Transverse colon (tissue), 4 donors: ENCODE results near the gene TRIM8. TPM values are rescaled to one million over a fixed set of nuclear protein-coding genes. Genes with fewer than 3 reads are reported as not detected.
A peak's percentile ranks its signal among the peaks of the same experiment; 100 is the strongest.

ENCODE experiments used
- DNase-seq: peaks from one replicate; pipeline ENCODE4 v3.0.0-alpha.2; 2019
- H3K27ac ChIP-seq, 4 donors: fragments of 200-600 bp; sonication (generic); 2 replicates each; pipeline ENCODE4 v1.5.1; 2016 to 2018; ENCODE audit warnings: inconsistent platforms in 4 of 4
- H3K27me3 ChIP-seq: fragments of 200-600 bp; sonication (generic); 2 replicates; pipeline ENCODE4 v1.5.1; 2017; ENCODE audit warnings: inconsistent platforms
- H3K36me3 ChIP-seq, 4 donors: fragments of 200-600 bp; sonication (generic); 2 replicates each; pipeline ENCODE4 v1.5.1; 2017 to 2019; ENCODE audit warnings: inconsistent platforms in 4 of 4
- H3K4me1 ChIP-seq, 4 donors: fragments of 200-600 bp; sonication (generic); 2 replicates each; pipeline ENCODE4 v1.5.1; 2017 to 2020; ENCODE audit warnings: inconsistent platforms in 4 of 4
- H3K4me3 ChIP-seq, 4 donors: fragments of 200-600 bp; sonication (generic); 1 replicate in 1 of 4; 2 replicates in 3 of 4; pipeline versions ENCODE4 v1.5.1 to v1.6.1; 2017 to 2019; ENCODE audit warnings: inconsistent platforms in 4 of 4
- H3K9me3 ChIP-seq, 2 donors: fragments of 200-600 bp; sonication (generic); 2 replicates each; pipeline ENCODE4 v1.5.1; 2017 to 2019; ENCODE audit warnings: inconsistent platforms in 2 of 2
- CTCF ChIP-seq, 5 experiments: fragments of 200-600 bp in 3 of 5; fragments of 450-650 bp in 2 of 5; sonication (generic) in 3 of 5; IDR thresholded peaks; 1 replicate in 2 of 5; 2 replicates in 3 of 5; pipeline ENCODE4 v1.5.1; 2016 to 2017; ENCODE audit warnings: antibody characterized with exemption in 5 of 5, inconsistent platforms in 3 of 5, mild to moderate bottlenecking in 2 of 5, moderate library complexity in 1 of 5
- EP300 ChIP-seq: sonication (generic); formaldehyde crosslinking; IDR thresholded peaks from one replicate; pipeline ENCODE4 v1.6.1; 2017; ENCODE audit warnings: antibody characterized with exemption, low read depth
- POLR2A ChIP-seq: fragments of 450-650 bp; IDR thresholded peaks from one replicate; pipeline ENCODE4 v1.6.1; 2016; ENCODE audit warnings: antibody characterized with exemption, mild to moderate bottlenecking, moderate library complexity
- POLR2AphosphoS5 ChIP-seq, 3 donors: sonication (generic); formaldehyde crosslinking; IDR thresholded peaks; one replicate each; pipeline ENCODE4 v1.6.1; 2016; ENCODE audit warnings: antibody characterized with exemption in 3 of 3
- WGBS, 2 donors: methylation state at CpG; one replicate each; pipeline ENCODE4 v1.1.5; 2018; ENCODE audit warnings: low coverage in 1 of 2; 5-methylcytosine and 5-hydroxymethylcytosine counted together
- in situ Hi-C, 4 donors: fragments of 200-750 bp; cut with MboI; loops; one replicate each; pipeline versions ENCODE4 v1.15.0 to v1.15.1; 2017; ENCODE audit warnings: low sequenced_read_pairs in 3 of 4, low pct_ligation_motif_present in 1 of 4, low pct_unique_long_range_greater_than_20kb in 1 of 4
- intact Hi-C: fragments of 100-400 bp; cut with DNase I; formaldehyde crosslinking; loops from one replicate; pipeline ENCODE4 v1.15.1; 2023; ENCODE audit warnings: low total_unique reads
- total RNA-seq, 4 donors: library from RNA; depleted of rRNA; stranded (reverse); fragments of >200 nt; gene quantifications; one replicate each; pipeline ENCODE4 v1.1.0, GENCODE V29; 2016

The TRIM8 gene
- total RNA-seq, result 100 to 1,000 TPM in 1 of 4 donors, 10 to 100 TPM in 3; 59.1 to 108 (median 66.8) TPM

- Histone ChIP-seq H3K27me3 (no peaks in the 10 kb centered on the region), H3K4me1 (peaks cover 24 to 39% (median 38%) of the 10 kb centered on the region in 4 donors), H3K27ac (peak within 1 kb of the TSS; percentile 96 to 100 (median 100)), H3K4me3 (peak within 1 kb of the TSS; percentile 89 to 99 (median 94)), H3K36me3 (no peaks in the 10 kb centered on the region), H3K9me3 (no peaks in the 10 kb centered on the region)
- intact Hi-C loops (no loop called here), in situ Hi-C loops (no loop called here)
- TF ChIP-seq CTCF (IDR thresholded peaks at IDR 0.05) (no peak), EP300 (no peak), POLR2A (peak; percentile 62), POLR2AphosphoS5 (IDR thresholded peaks at IDR 0.05) (peak; percentile 21 to 71 (median 62))
- 1% methylated on average over 21 of the region's 80 CpGs; no CpG with 5 or more reads in 1 of the 2 donors for WGBS, 2 donors
- peak; percentile 69 for DNase-seq
Observed at GRCh38 chr10:102644066-102644645, at the start of gene TRIM8. TRIM8 (plus strand) TSS chr10:102644479; CDS start chr10:102644618, 139 bp downstream.

- no peak for DNase-seq
- in situ Hi-C loops (loop anchor here in 1 of 4 donors (25.0 kb wide), 1 partner anchor 208 kb away; the partner anchor contains the start of gene NFKB2), intact Hi-C loops (no loop called here)
Observed at GRCh38 chr10:102595293-102595692, 49.0 kb upstream of the TRIM8 start.

GRCh38 chr10:102595897-102596296 is 48.4 kb upstream of the TRIM8 start:
- Histone ChIP-seq H3K27me3 (no peaks in the 10 kb centered on the region), H3K9me3 (no peaks in the 10 kb centered on the region), H3K27ac (peak overlapping the region in 3 of 4 donors; percentile 41 to 61 (median 60)), H3K4me1 (peaks cover 4 to 40% (median 14%) of the 10 kb centered on the region in 4 donors), H3K36me3 (no peaks in the 10 kb centered on the region), H3K4me3 (no peak overlapping the region)
- in situ Hi-C loops (loop anchor here in 1 of 4 donors (25.0 kb wide), 1 partner anchor 209 kb away; the partner anchor contains the start of gene NFKB2), intact Hi-C loops (no loop called here)
- WGBS, 2 donors, result 86% methylated on average over 4 of the region's 4 CpGs; no CpG with 5 or more reads in 1 of the 2 donors
- DNase-seq, result no peak
- TF ChIP-seq CTCF (IDR thresholded peaks at IDR 0.05), result no peak
- no peak for TF ChIP-seq POLR2AphosphoS5 (IDR thresholded peaks at IDR 0.05)
- no peak for TF ChIP-seq EP300
- TF ChIP-seq POLR2A, result no peak

More at GRCh38 chr10:102595293-102595692, 49.0 kb upstream of the TRIM8 start:
- TF ChIP-seq POLR2AphosphoS5 (IDR thresholded peaks at IDR 0.05) (no peak), CTCF (IDR thresholded peaks at IDR 0.05) (no peak), POLR2A (no peak), EP300 (no peak)
- Histone ChIP-seq H3K27me3 (no peaks in the 10 kb centered on the region), H3K9me3 (no peaks in the 10 kb centered on the region), H3K4me3 (no peak overlapping the region), H3K36me3 (no peaks in the 10 kb centered on the region), H3K4me1 (peaks cover 4 to 40% (median 14%) of the 10 kb centered on the region in 4 donors), H3K27ac (peak overlapping the region in 3 of 4 donors; percentile 41 to 61 (median 60))
- 40 to 75% methylated on average over 1 to 2 of the region's 2 CpGs for WGBS, 2 donors

- intact Hi-C loops, result no loop called here
- WGBS, 2 donors, result 50% methylated on average over 3 of the region's 3 CpGs; no CpG with 5 or more reads in 1 of the 2 donors
- in situ Hi-C loops, result loop anchor here in 1 of 4 donors (25.0 kb wide), 1 partner anchor 209 kb away; the partner anchor contains the start of gene NFKB2
- Histone ChIP-seq H3K9me3 (no peaks in the 10 kb centered on the region), H3K27ac (peak overlapping the region; percentile 41 to 61 (median 55)), H3K4me3 (no peak overlapping the region), H3K4me1 (peaks cover 4 to 40% (median 14%) of the 10 kb centered on the region in 4 donors), H3K36me3 (no peaks in the 10 kb centered on the region), H3K27me3 (no peaks in the 10 kb centered on the region)
- TF ChIP-seq EP300 (no peak), CTCF (IDR thresholded peaks at IDR 0.05) (peak; percentile 61 to 83 (median 72))
- peak; percentile 62 for DNase-seq
Observed at GRCh38 chr10:102596506-102596971, 47.7 kb upstream of the TRIM8 start.
